HAP-1 (cell line): ENCODE measurements around the gene KIDINS220.

ENCODE experiments used
- DNase-seq, 2 experiments: peaks; one replicate each; pipeline ENCODE4 v3.0.0-alpha.2; 2016 to 2020; ENCODE audit warnings: low spot score in 2 of 2
- H3K27me3 ChIP-seq: fragments of 250-450 bp; sonication (Bioruptor Pico); 2 replicates; pipeline ENCODE4 v1.5.1; 2020; ENCODE audit warnings: low read depth, mild to moderate bottlenecking, moderate library complexity
- H3K36me3 ChIP-seq: fragments of 250-450 bp; sonication (Bioruptor Pico); replicated peaks from 2 replicates; pipeline ENCODE4 v1.5.1; 2020; ENCODE audit warnings: mild to moderate bottlenecking
- H3K4me1 ChIP-seq: fragments of 250-450 bp; sonication (Bioruptor Pico); 2 replicates; pipeline ENCODE4 v1.5.1; 2020; ENCODE audit warnings: mild to moderate bottlenecking
- H3K4me3 ChIP-seq: fragments of 250-450 bp; sonication (Bioruptor Pico); 2 replicates; pipeline ENCODE4 v1.5.1; 2020; ENCODE audit warnings: mild to moderate bottlenecking, moderate library complexity
- H3K9me3 ChIP-seq: fragments of 250-450 bp; sonication (Bioruptor Pico); 2 replicates; pipeline ENCODE4 v1.5.1; 2020; ENCODE audit warnings: mild to moderate bottlenecking, moderate library complexity
- in situ Hi-C: fragments of 300-500 bp; cut with MboI; formaldehyde crosslinking; loops from 3 replicates; pipeline ENCODE4 v1.14.3; 2020; ENCODE audit warnings: low sequenced_read_pairs, inconsistent platforms, mixed read lengths

The KIDINS220 gene

DNA sequence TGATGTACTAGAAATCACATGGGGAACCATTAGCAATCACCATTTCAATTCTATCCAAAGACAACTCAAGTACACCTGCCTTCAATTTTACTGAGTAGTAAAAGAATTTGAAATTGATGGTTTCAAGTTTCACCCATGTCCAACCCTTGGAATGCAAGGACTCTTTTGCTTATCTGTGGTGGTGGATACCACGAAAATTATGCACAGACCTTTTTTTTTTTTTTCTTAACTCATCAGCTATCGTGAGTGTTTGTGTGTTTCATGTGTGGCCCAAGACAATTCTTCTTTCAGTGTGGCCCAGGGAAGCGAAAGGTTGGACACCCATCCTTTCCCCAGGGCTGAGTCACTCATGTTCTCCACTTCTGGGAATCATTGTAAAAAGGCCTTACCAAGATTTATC lies 132.5 kb downstream of the KIDINS220 start:
- in situ Hi-C loops: no loop called here
- Histone ChIP-seq H3K4me1 (peaks cover 11% of the 10 kb centered on the region), H3K9me3 (no peaks in the 10 kb centered on the region), H3K36me3 (no peaks in the 10 kb centered on the region), H3K4me3 (no peak overlapping the region), H3K27me3 (no peaks in the 10 kb centered on the region)
- DNase-seq: no peak

DNA sequence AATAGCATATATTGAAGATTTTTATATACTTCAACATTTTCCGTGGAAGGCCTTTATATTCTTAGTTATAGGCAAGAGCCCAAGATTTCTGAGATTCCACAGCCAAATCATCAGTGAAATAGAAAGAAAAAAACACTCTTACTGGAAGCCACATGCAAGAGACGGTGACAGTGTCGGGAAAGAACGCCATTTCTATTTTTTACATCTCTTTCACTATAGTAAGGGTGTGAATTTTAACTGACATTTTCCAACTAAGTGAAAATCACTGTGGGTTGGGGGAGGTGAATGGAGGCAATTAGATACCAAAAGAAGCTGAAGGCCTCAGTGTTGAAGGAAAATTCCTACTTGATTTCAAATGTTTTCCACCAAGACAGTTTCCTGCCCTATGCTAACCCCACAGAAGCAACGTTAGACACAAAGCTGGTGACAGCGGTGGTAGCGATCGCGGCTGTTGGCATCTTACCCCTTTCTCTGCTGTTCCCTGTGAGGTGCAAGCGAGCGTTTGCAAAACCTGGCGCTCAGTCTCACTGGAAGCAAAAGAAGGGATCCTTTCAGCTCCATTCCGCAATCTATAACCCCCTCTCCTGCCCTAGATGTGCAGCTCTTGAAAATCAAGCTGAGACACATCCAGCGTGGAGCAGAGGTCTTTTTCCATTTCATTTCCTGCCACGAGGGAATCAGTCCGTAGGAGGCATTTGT lies 135.6 kb downstream of the KIDINS220 start:
- no peak for DNase-seq
- Histone ChIP-seq H3K9me3 (no peaks in the 10 kb centered on the region), H3K4me1 (peaks cover 11% of the 10 kb centered on the region), H3K36me3 (no peaks in the 10 kb centered on the region), H3K4me3 (no peak overlapping the region), H3K27me3 (no peaks in the 10 kb centered on the region)
- in situ Hi-C loops: no loop called here

DNA sequence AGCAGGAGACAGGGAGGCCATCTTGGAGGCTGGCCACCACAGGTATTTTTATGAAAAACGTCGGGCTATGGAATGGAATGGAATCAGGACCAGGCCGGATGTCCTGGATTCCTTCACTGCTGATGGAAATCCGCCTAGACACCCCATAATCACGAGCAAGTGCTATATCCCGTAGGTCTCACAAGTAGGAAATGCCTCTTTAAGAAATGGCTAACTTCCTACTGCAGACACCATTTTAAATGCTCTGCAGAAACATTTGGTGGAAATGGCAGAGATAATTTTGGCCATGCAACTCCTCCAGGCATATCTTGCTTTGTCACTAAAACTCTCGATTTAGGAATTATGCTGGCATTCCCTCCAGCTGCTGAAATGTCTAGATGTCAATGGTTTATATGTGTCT lies 137.6 kb downstream of the KIDINS220 start:
- Histone ChIP-seq H3K27me3 (no peaks in the 10 kb centered on the region), H3K4me1 (no peaks in the 10 kb centered on the region), H3K4me3 (no peak overlapping the region), H3K9me3 (no peaks in the 10 kb centered on the region), H3K36me3 (no peaks in the 10 kb centered on the region)
- no peak for DNase-seq
- in situ Hi-C loops: loop anchor here (25.0 kb wide), 1 partner anchor 1488 kb away; no protein-coding TSS in a partner anchor

DNA sequence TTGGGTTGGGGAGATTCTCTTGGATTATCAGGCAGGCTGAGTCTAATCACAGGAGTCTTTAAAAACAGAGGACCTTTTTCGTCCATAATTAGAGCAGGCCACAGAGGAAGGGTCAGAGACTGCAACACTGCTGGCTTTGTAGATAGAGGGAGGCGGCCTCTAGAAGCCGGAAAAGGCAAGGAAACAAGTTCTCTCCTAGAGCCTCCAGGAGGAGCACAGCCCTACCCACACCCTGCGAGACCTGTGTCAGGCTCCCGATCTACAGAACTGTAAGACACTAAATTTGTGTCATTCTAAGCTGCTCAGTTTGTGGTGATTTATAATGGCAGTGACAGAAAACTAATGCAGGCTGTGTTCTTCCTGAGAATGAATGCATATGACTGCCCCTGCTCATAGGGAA lies 140.2 kb downstream of the KIDINS220 start:
- in situ Hi-C loops: loop anchor here (25.0 kb wide), 1 partner anchor 1485 kb away; no protein-coding TSS in a partner anchor
- no peaks in the 10 kb centered on the region for H3K9me3 ChIP-seq
- H3K36me3 ChIP-seq: no peaks in the 10 kb centered on the region
- no peaks in the 10 kb centered on the region for H3K4me1 ChIP-seq
- H3K4me3 ChIP-seq: no peak overlapping the region
- DNase-seq: no peak
- H3K27me3 ChIP-seq: no peaks in the 10 kb centered on the region

DNA sequence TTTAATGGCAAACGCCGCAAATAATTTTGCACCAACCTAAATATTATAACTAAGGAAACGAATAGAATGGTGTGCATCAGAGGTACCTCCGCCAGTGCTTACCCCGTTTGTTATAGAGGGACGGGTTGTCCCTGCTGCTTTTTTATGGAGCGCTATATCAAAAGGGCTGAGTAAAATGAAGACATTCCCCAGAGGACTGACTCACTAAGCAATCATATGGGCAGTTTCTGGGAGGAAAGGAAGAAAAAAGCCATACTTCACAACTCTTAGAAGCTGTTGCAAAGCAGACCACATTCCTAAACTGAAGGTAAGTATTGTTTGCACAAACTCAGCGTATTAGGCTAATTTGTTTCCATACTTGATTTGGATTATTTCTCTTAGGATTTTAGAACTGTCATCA lies 142.7 kb downstream of the KIDINS220 start:
- Histone ChIP-seq H3K4me1 (no peaks in the 10 kb centered on the region), H3K9me3 (no peaks in the 10 kb centered on the region), H3K36me3 (no peaks in the 10 kb centered on the region), H3K4me3 (no peak overlapping the region), H3K27me3 (no peaks in the 10 kb centered on the region)
- in situ Hi-C loops: loop anchor here (25.0 kb wide), 1 partner anchor 1482 kb away; no protein-coding TSS in a partner anchor
- no peak for DNase-seq

DNA sequence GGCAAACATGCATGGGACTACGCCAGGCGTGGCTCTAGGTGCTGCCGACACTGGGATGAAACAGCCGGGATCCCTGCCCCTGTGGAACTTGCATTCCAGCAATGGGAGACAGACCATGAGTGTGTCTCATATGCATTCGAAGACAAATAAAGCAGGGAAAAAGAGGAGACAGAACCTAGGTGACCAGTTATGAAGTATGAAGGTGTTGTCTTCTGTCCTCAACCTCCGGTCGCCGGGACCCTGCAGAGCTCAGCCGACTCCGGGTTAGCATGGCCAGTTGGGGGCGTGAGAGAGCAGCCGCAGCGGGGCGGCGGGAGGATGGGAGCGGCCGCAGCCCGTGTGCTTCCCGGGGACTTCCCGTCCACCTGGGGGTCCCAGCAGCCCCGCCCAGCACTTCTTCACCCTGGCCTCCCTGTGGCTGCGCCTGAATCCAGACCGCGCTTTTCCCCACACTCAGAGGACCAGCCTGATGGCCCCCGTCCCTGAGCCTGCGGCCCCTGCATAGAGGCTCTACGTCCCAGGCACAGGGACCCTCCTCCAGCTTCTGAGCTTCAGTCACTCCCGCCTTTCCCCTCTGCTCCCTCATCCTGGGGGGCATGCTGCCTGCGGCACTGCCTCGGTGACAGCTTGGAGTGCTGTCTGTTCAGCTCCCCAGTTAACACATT lies 144.1 kb downstream of the KIDINS220 start:
- no peak overlapping the region for H3K4me3 ChIP-seq
- DNase-seq: peak in 1 of 2 experiments; percentile 70
- in situ Hi-C loops: loop anchor here (25.0 kb wide), 1 partner anchor 1481 kb away; no protein-coding TSS in a partner anchor

DNA sequence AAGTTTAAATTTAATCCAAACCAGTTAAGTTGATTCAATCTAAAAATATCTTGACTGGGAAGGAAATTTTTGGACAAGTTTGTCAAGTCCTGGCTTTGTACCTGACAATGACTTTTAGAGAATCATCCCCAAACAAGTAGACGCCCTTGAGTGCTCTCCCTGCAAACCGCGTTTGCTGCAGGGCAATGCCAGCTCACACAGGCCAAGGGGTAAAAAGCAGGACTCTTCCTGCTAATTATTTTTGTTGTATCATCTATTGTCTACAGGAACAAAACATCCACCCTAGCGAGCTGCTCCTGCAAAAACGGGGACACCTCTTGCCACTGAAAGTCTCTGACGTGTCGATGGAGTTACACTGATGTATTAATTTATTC lies 144.6 kb downstream of the KIDINS220 start:
- no peaks in the 10 kb centered on the region for H3K9me3 ChIP-seq
- H3K4me1 ChIP-seq: no peaks in the 10 kb centered on the region
- H3K27me3 ChIP-seq: no peaks in the 10 kb centered on the region
- H3K36me3 ChIP-seq: no peaks in the 10 kb centered on the region
- no peak for DNase-seq
- in situ Hi-C loops: loop anchor here (25.0 kb wide), 1 partner anchor 1480 kb away; no protein-coding TSS in a partner anchor
- H3K4me3 ChIP-seq: no peak overlapping the region

More for the DNA sequence above, 144.1 kb downstream of the KIDINS220 start:
- H3K4me1 ChIP-seq: no peaks in the 10 kb centered on the region
- H3K36me3 ChIP-seq: no peaks in the 10 kb centered on the region
- H3K27me3 ChIP-seq: no peaks in the 10 kb centered on the region
- H3K9me3 ChIP-seq: no peaks in the 10 kb centered on the region

DNA sequence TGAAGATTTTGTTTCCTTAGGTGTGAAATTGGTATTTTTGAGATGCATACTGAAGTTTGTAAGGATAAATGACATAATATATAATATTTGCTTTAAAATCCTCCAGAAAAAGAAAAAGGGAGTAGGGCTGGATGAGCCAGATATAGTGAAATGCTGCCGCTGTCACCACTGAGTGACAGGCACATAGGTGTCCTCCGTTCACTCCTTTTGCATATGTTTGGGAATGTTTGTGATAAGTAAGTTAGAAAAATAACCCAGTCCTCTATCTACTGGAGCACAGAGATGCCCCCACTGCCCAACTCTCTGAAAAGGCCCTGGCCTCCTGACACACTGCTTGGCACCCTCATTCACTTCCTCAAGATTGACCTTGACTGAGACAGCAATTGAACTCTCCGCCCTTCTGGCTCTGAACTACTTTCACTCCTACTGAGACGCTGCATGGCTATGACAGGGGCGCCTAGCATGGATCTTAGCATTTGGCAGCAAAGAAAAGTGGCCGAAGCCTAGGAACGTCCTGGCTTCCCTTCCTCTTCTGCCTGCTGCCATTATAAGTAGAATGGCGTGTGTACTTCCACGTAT lies 145.5 kb downstream of the KIDINS220 start:
- in situ Hi-C loops: loop anchor here (25.0 kb wide), 1 partner anchor 1480 kb away; no protein-coding TSS in a partner anchor
- DNase-seq: no peak
- Histone ChIP-seq H3K9me3 (no peaks in the 10 kb centered on the region), H3K27me3 (no peaks in the 10 kb centered on the region), H3K36me3 (no peaks in the 10 kb centered on the region), H3K4me1 (no peaks in the 10 kb centered on the region), H3K4me3 (no peak overlapping the region)

DNA sequence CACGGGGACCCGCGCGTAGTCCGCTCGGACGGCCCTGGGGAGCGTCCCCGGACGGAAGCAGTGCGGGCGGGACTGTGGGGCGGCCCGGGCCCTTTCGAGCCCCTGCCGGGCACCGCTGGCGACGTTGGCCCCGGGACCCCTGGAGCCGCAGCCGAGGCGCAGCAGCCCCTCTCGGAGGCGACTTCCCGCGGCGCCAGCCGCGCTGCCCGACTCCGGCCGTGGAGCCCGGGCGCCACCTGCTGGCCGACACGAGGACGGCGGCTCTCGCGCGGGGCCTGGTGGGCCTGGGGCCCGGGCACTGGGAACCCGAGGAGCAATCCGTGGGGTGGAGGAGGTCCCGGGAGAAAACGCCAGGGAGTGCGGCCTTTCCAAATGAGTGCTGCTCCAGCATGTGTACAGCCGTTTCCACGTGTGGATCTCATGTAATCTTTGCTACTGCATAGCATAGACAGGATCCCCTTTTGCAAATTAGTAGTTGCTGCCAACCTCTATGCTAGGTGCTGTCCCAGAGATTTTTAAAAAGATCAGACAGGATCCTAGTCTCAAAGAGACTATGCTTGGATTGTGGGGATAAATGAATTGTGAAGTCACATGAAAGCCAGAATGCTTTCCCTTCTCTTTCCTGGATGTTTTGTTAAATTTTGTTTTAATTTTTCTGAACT lies 151.6 kb downstream of the KIDINS220 start:
- DNase-seq: peak; percentile 59 to 85
- Histone ChIP-seq H3K4me3 (peak overlapping the region; percentile 69), H3K4me1 (peaks cover 3% of the 10 kb centered on the region), H3K36me3 (no peaks in the 10 kb centered on the region), H3K27me3 (no peaks in the 10 kb centered on the region), H3K9me3 (no peaks in the 10 kb centered on the region)
- in situ Hi-C loops: loop anchor here (5.0 to 25.0 kb wide), 3 partner anchors 1259 to 1591 kb away; no protein-coding TSS in a partner anchor

DNA sequence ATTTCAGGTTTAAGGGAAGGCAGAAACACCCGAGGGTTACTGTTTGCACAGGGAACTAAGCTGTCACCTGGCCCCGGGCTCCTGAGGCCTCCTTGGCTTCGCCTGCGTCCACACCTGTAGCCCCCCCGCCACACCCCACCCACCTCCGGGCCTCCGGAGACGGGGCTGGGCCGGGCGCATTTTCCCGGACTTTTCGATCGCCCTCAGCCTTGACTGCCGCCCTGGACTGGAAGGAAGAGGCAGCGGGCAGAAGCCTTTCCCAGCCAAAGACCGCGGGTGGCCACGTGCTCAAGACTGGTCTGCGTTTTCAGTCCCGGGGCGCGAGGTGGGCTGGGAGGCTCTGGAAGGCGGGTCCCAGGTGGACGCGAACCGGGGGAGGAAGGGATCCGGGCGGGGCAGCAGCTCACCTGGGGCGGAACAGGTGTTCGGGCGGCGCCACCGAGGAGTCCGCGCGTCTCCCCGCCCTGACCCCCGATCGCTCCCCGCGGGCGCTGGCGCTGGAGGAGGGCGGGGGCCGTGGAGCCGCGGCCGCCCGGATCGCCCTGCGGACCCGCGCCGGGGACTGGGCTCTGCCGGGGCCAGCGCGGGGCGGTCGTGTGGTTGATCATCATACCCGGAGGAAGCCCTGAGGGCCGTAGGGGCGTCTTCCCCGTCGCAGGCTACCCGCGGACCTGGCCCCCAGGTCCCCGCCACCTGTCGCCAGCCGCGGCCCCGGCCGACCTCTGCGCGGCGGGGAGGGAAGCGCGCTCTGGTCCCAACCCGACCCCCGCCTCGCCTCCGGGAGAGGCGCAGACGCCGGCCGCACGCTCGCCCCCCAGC lies 152.3 kb downstream of the KIDINS220 start:
- H3K4me1 ChIP-seq: peaks cover 11% of the 10 kb centered on the region
- in situ Hi-C loops: loop anchor here (5.0 to 25.0 kb wide), 3 partner anchors 1258 to 1590 kb away; no protein-coding TSS in a partner anchor
- H3K36me3 ChIP-seq: no peaks in the 10 kb centered on the region
- H3K27me3 ChIP-seq: no peaks in the 10 kb centered on the region
- no peaks in the 10 kb centered on the region for H3K9me3 ChIP-seq
- DNase-seq: peak; percentile 22 to 69
- H3K4me3 ChIP-seq: peak overlapping the region; percentile 69

DNA sequence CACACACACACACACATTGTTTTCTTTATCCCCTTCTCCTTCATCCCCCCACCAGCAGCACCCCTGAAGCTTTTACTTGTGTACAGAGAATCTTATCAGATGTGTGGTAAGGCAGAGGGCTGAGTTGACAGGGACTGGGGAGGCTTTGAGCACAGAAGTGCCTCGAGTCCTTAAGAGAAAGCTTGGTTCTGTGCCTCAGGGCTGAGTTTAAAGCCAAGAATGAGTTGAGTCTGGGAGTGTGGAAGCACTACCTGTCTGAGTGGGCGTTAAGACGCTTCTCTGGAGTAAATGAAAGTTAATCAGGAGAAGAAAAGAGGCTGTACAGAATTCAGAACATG lies 152.9 kb downstream of the KIDINS220 start:
- H3K4me3 ChIP-seq: peak overlapping the region; percentile 69
- DNase-seq: peak; percentile 43 to 53
- H3K27me3 ChIP-seq: no peaks in the 10 kb centered on the region
- peaks cover 17% of the 10 kb centered on the region for H3K4me1 ChIP-seq
- H3K36me3 ChIP-seq: no peaks in the 10 kb centered on the region
- in situ Hi-C loops: loop anchor here (10.0 to 25.0 kb wide), 2 partner anchors 1472 to 1590 kb away; no protein-coding TSS in a partner anchor
- H3K9me3 ChIP-seq: no peaks in the 10 kb centered on the region

DNA sequence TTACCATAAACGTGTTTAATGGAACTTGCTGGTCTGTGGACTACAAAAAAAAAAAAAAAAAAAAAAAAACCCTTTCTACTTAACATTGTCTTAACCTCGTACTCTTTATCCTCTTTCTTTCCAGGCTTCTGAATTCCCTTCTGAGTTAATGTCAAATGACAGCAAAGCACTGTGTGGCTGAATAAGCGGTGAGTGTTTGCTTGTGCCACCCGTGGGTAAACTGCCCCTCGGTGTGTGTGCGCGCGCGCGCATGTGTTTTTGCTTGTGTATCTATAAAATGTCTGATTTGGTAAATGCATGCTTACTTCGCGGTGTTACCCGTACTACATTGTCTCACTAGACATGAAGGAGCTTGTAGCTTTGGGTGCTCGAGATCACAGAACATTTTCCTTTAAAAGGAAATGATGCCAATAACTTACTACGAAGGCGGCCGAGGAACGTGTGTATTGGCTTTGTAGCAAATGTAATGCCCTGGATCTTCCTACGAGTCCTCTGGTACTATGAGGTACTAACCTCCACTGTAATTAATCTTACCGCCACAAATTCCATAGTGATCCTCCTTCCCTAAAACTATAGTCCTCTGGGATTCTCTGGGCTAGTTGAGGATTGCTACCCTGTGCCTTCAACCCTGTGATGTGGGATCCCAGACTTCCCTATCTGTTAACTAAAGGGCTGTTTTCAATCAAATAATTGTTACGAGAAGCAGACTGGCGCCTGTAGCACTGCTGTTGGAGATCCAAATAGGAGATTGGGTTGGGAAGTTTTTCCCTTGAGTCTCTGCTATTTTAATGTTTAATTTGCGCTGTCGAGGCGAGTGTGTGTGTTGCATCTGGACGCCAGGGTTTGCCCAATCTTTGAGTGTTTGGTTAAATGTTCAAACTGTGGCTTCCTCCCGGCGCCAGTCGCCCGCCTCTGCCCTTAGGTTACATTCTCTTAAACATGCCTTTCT lies 154.4 kb downstream of the KIDINS220 start:
- H3K4me1 ChIP-seq: peaks cover 22% of the 10 kb centered on the region
- no peaks in the 10 kb centered on the region for H3K36me3 ChIP-seq
- no peaks in the 10 kb centered on the region for H3K27me3 ChIP-seq
- peak; percentile 37 to 52 for DNase-seq
- in situ Hi-C loops: loop anchor here (10.0 to 25.0 kb wide), 2 partner anchors 1471 to 1588 kb away; no protein-coding TSS in a partner anchor
- H3K9me3 ChIP-seq: no peaks in the 10 kb centered on the region
- H3K4me3 ChIP-seq: peak overlapping the region; percentile 69
